SK-N-SH treated with all-trans-retinoic acid at 6 μM for 48 hours (cell line): ENCODE results near the gene CLMN.

Source experiments
- ARNTL ChIP-seq: fragments of 450-650 bp; formaldehyde crosslinking; IDR thresholded peaks from 2 replicates; pipeline ENCODE4 v1.5.0; 2020; ENCODE audit warnings: low read depth, mild to moderate bottlenecking, moderate library complexity, borderline replicate concordance
- TF ChIP-seq, protein P1 (sequence below): fragments of 250-450 bp; sonication (Bioruptor Pico); IDR thresholded peaks from 2 replicates; pipeline ENCODE4 v1.8.0; 2020; ENCODE audit warnings: mild to moderate bottlenecking, moderate library complexity, borderline replicate concordance

DNA sequence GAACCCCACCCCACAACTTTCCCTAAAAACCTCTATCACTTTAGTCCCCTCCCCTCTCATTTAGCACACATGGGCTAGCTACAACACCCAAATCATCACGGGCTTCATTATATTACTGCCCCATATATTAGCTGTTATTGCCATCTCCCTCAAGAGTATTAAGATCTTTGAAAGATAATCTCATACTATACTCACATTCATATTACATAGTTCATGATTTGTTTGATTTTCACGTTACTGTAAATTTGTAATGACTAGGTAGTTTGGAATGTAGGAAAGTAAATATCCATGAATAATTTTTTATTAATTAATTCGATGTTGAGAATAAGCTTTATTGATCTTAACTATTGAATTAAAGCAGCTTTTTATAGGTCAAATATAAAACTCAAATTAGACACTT, 170.3 kb downstream of the CLMN start:
- TF ChIP-seq, protein P1, sequence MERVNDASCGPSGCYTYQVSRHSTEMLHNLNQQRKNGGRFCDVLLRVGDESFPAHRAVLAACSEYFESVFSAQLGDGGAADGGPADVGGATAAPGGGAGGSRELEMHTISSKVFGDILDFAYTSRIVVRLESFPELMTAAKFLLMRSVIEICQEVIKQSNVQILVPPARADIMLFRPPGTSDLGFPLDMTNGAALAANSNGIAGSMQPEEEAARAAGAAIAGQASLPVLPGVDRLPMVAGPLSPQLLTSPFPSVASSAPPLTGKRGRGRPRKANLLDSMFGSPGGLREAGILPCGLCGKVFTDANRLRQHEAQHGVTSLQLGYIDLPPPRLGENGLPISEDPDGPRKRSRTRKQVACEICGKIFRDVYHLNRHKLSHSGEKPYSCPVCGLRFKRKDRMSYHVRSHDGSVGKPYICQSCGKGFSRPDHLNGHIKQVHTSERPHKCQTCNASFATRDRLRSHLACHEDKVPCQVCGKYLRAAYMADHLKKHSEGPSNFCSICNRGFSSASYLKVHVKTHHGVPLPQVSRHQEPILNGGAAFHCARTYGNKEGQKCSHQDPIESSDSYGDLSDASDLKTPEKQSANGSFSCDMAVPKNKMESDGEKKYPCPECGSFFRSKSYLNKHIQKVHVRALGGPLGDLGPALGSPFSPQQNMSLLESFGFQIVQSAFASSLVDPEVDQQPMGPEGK (CRISPR knock-in tag), result no peak
- no peak for TF ChIP-seq ARNTL (CRISPR knock-in tag)
